HG03064 (cell line): ENCODE results near the gene EREG.
"Not testable (repeated sequence)": the region's sequence is repeated elsewhere in the genome, so short reads cannot be mapped to it uniquely, and the experiment has no call there.

Experiments used
- ATAC-seq: cut with Tn5 transposase; IDR thresholded peaks from one replicate; pipeline ENCODE4 v1.9.1; 2021; ENCODE audit warnings: low read depth; ENCODE audit not compliant: unreplicated experiment

Gene EREG

GRCh38 chr4:74386159-74386558 is 21.2 kb downstream of the EREG start:
- no peak for ATAC-seq

GRCh38 chr4:74387790-74388189 is 22.8 kb downstream of the EREG start:
- no peak for ATAC-seq

- no peak for ATAC-seq
These were observed 24.5 kb downstream of the EREG start for GRCh38 chr4:74389494-74389893.

GRCh38 chr4:74390677-74391076 is 25.7 kb downstream of the EREG start:
- ATAC-seq, result no peak

- ATAC-seq, result no peak
These were observed 26.4 kb downstream of the EREG start for GRCh38 chr4:74391346-74391745.

GRCh38 chr4:74391890-74392475 is 27.0 kb downstream of the EREG start:
- no peak for ATAC-seq

- ATAC-seq, result no peak
These were observed 29.7 kb downstream of the EREG start for GRCh38 chr4:74394476-74395136.

GRCh38 chr4:74395633-74396032 is 30.7 kb downstream of the EREG start:
- no peak for ATAC-seq

GRCh38 chr4:74397748-74398426 is 32.9 kb downstream of the EREG start:
- ATAC-seq, result no peak

GRCh38 chr4:74398894-74399589 is 34.1 kb downstream of the EREG start:
- not testable (repeated sequence) for ATAC-seq

- no peak for ATAC-seq
These were observed 35.5 kb downstream of the EREG start for GRCh38 chr4:74400395-74400794.

- ATAC-seq, result peak; percentile 92
These were observed 37.9 kb downstream of the EREG start for GRCh38 chr4:74402692-74403456.

GRCh38 chr4:74407891-74408290 is 42.9 kb downstream of the EREG start:
- no peak for ATAC-seq

GRCh38 chr4:74408639-74409038 is 43.7 kb downstream of the EREG start:
- no peak for ATAC-seq

GRCh38 chr4:74410272-74410671 is 45.3 kb downstream of the EREG start:
- ATAC-seq, result no peak

- no peak for ATAC-seq
These were observed 47.3 kb downstream of the EREG start for GRCh38 chr4:74412225-74412624.

- ATAC-seq, result no peak
These were observed 48.3 kb downstream of the EREG start for GRCh38 chr4:74413265-74413664.

- no peak for ATAC-seq
These were observed 49.3 kb downstream of the EREG start for GRCh38 chr4:74414149-74414809.

GRCh38 chr4:74415602-74416300 is 50.8 kb downstream of the EREG start:
- ATAC-seq, result no peak
